ENCODE measurements around the gene LRFN2. TPM values are rescaled to one million over a fixed set of nuclear protein-coding genes. Genes with fewer than 3 reads are reported as not detected.

Gene LRFN2
- total RNA-seq, 2 experiments from 2014 or later = not detected

- ChIA-PET POLR2A (no interaction called here), CTCF (no interaction called here)
- H3K27ac Mint-ChIP-seq = no peak overlapping the region
- H3K9me3 Mint-ChIP-seq = no peaks in the 10 kb centered on the region
- peaks cover 2% of the 10 kb centered on the region for H3K27me3 Mint-ChIP-seq
- no peaks in the 10 kb centered on the region for H3K4me1 Mint-ChIP-seq (ENCODE audit: low read depth)
- H3K4me3 Mint-ChIP-seq = no peak overlapping the region
- intact Hi-C loops (cut with micrococcal nuclease) = no loop called here
- H3K36me3 Mint-ChIP-seq = no peaks in the 10 kb centered on the region
- no peak for DNase-seq
These were observed 48.6 kb downstream of the LRFN2 start for GRCh38 chr6:40538556-40538955.

- H3K27me3 Mint-ChIP-seq = peaks cover 2% of the 10 kb centered on the region
- DNase-seq = no peak
- intact Hi-C loops (cut with micrococcal nuclease) = no loop called here
- ChIA-PET CTCF (no interaction called here), POLR2A (no interaction called here)
- no peak overlapping the region for H3K27ac Mint-ChIP-seq
- no peaks in the 10 kb centered on the region for H3K36me3 Mint-ChIP-seq
- H3K4me3 Mint-ChIP-seq = no peak overlapping the region
- H3K4me1 Mint-ChIP-seq (ENCODE audit: low read depth) = no peaks in the 10 kb centered on the region
- no peaks in the 10 kb centered on the region for H3K9me3 Mint-ChIP-seq
These were observed 49.7 kb downstream of the LRFN2 start for GRCh38 chr6:40537446-40537845.

GRCh38 chr6:40536442-40536841 lies 50.7 kb downstream of the LRFN2 start:
- intact Hi-C loops (cut with micrococcal nuclease) = no loop called here
- DNase-seq = no peak
- Mint-ChIP-seq H3K27ac (no peak overlapping the region), H3K9me3 (no peaks in the 10 kb centered on the region), H3K27me3 (peaks cover 2% of the 10 kb centered on the region), H3K4me1 (ENCODE audit: low read depth) (no peaks in the 10 kb centered on the region), H3K36me3 (no peaks in the 10 kb centered on the region), H3K4me3 (no peak overlapping the region)
- ChIA-PET POLR2A (no interaction called here), CTCF (no interaction called here)

GRCh38 chr6:40535819-40536380 lies 51.3 kb downstream of the LRFN2 start:
- Mint-ChIP-seq H3K4me1 (ENCODE audit: low read depth) (no peaks in the 10 kb centered on the region), H3K9me3 (no peaks in the 10 kb centered on the region), H3K4me3 (no peak overlapping the region), H3K27ac (no peak overlapping the region), H3K36me3 (no peaks in the 10 kb centered on the region), H3K27me3 (peaks cover 2% of the 10 kb centered on the region)
- intact Hi-C loops (cut with micrococcal nuclease) = no loop called here
- no peak for DNase-seq
- ChIA-PET CTCF (no interaction called here), POLR2A (no interaction called here)

GRCh38 chr6:40535110-40535818 lies 51.9 kb downstream of the LRFN2 start:
- CTCF ChIA-PET = no interaction called here
- Mint-ChIP-seq H3K36me3 (no peaks in the 10 kb centered on the region), H3K27me3 (peaks cover 2% of the 10 kb centered on the region), H3K9me3 (no peaks in the 10 kb centered on the region), H3K27ac (no peak overlapping the region), H3K4me1 (ENCODE audit: low read depth) (no peaks in the 10 kb centered on the region), H3K4me3 (no peak overlapping the region)
- intact Hi-C loops (cut with micrococcal nuclease) = no loop called here
- no peak for DNase-seq
- POLR2A ChIA-PET = no interaction called here

GRCh38 chr6:40532349-40533000 lies 54.7 kb downstream of the LRFN2 start:
- H3K36me3 Mint-ChIP-seq = no peaks in the 10 kb centered on the region
- no peak for DNase-seq
- intact Hi-C loops (cut with micrococcal nuclease) = no loop called here
- H3K4me1 Mint-ChIP-seq (ENCODE audit: low read depth) = no peaks in the 10 kb centered on the region
- H3K27me3 Mint-ChIP-seq = peaks cover under 1% of the 10 kb centered on the region
- POLR2A ChIA-PET = no interaction called here
- CTCF ChIA-PET = no interaction called here
- no peaks in the 10 kb centered on the region for H3K9me3 Mint-ChIP-seq
- H3K27ac Mint-ChIP-seq = no peak overlapping the region
- H3K4me3 Mint-ChIP-seq = no peak overlapping the region

- no peak overlapping the region for H3K27ac Mint-ChIP-seq
- intact Hi-C loops (cut with micrococcal nuclease) = no loop called here
- POLR2A ChIA-PET = no interaction called here
- no peaks in the 10 kb centered on the region for H3K36me3 Mint-ChIP-seq
- no peaks in the 10 kb centered on the region for H3K9me3 Mint-ChIP-seq
- DNase-seq = no peak
- CTCF ChIA-PET = no interaction called here
- H3K27me3 Mint-ChIP-seq = no peaks in the 10 kb centered on the region
- H3K4me3 Mint-ChIP-seq = no peak overlapping the region
- no peaks in the 10 kb centered on the region for H3K4me1 Mint-ChIP-seq (ENCODE audit: low read depth)
These were observed 57.2 kb downstream of the LRFN2 start for GRCh38 chr6:40529919-40530318.

GRCh38 chr6:40529040-40529439 lies 58.1 kb downstream of the LRFN2 start:
- Mint-ChIP-seq H3K27ac (no peak overlapping the region), H3K27me3 (no peaks in the 10 kb centered on the region), H3K4me1 (ENCODE audit: low read depth) (no peaks in the 10 kb centered on the region), H3K9me3 (no peaks in the 10 kb centered on the region), H3K4me3 (no peak overlapping the region), H3K36me3 (no peaks in the 10 kb centered on the region)
- ChIA-PET POLR2A (no interaction called here), CTCF (no interaction called here)
- DNase-seq = no peak
- intact Hi-C loops (cut with micrococcal nuclease) = no loop called here

- no peaks in the 10 kb centered on the region for H3K36me3 Mint-ChIP-seq
- no peaks in the 10 kb centered on the region for H3K27me3 Mint-ChIP-seq
- no peak overlapping the region for H3K27ac Mint-ChIP-seq
- H3K4me1 Mint-ChIP-seq (ENCODE audit: low read depth) = no peaks in the 10 kb centered on the region
- H3K9me3 Mint-ChIP-seq = no peaks in the 10 kb centered on the region
- ChIA-PET CTCF (interaction anchor here (0.9 kb wide), 1 partner anchor 26 kb away, joined by 3 read pairs; no protein-coding TSS in a partner anchor), POLR2A (no interaction called here)
- no peak overlapping the region for H3K4me3 Mint-ChIP-seq
- intact Hi-C loops (cut with micrococcal nuclease) = no loop called here
- no peak for DNase-seq
These were observed 59.1 kb downstream of the LRFN2 start for GRCh38 chr6:40528051-40528450.

GRCh38 chr6:40526036-40526435 lies 61.1 kb downstream of the LRFN2 start:
- intact Hi-C loops (cut with micrococcal nuclease) = no loop called here
- H3K4me3 Mint-ChIP-seq = no peak overlapping the region
- no peaks in the 10 kb centered on the region for H3K36me3 Mint-ChIP-seq
- H3K9me3 Mint-ChIP-seq = no peaks in the 10 kb centered on the region
- no peak overlapping the region for H3K27ac Mint-ChIP-seq
- DNase-seq = no peak
- no peaks in the 10 kb centered on the region for H3K27me3 Mint-ChIP-seq
- no peaks in the 10 kb centered on the region for H3K4me1 Mint-ChIP-seq (ENCODE audit: low read depth)
- ChIA-PET CTCF (no interaction called here), POLR2A (no interaction called here)

- H3K27ac Mint-ChIP-seq = no peak overlapping the region
- DNase-seq = no peak
- intact Hi-C loops (cut with micrococcal nuclease) = no loop called here
- H3K9me3 Mint-ChIP-seq = no peaks in the 10 kb centered on the region
- H3K4me1 Mint-ChIP-seq (ENCODE audit: low read depth) = no peaks in the 10 kb centered on the region
- ChIA-PET POLR2A (no interaction called here), CTCF (no interaction called here)
- H3K27me3 Mint-ChIP-seq = no peaks in the 10 kb centered on the region
- H3K36me3 Mint-ChIP-seq = no peaks in the 10 kb centered on the region
- H3K4me3 Mint-ChIP-seq = no peak overlapping the region
These were observed 62.2 kb downstream of the LRFN2 start for GRCh38 chr6:40524797-40525585.

- Mint-ChIP-seq H3K4me3 (no peak overlapping the region), H3K9me3 (no peaks in the 10 kb centered on the region), H3K27me3 (peaks cover 4% of the 10 kb centered on the region), H3K36me3 (no peaks in the 10 kb centered on the region), H3K27ac (no peak overlapping the region), H3K4me1 (ENCODE audit: low read depth) (no peaks in the 10 kb centered on the region)
- intact Hi-C loops (cut with micrococcal nuclease) = no loop called here
- no peak for DNase-seq
- ChIA-PET CTCF (no interaction called here), POLR2A (no interaction called here)
These were observed 63.5 kb downstream of the LRFN2 start for GRCh38 chr6:40523505-40524172.
